Measurements from ENCODE around the gene NAPSA.
A peak's percentile ranks its signal among the peaks of the same experiment; 100 is the strongest.
"Not testable (repeated sequence)": the region's sequence is repeated elsewhere in the genome, so short reads cannot be mapped to it uniquely, and the experiment has no call there.

The NAPSA gene

DNA sequence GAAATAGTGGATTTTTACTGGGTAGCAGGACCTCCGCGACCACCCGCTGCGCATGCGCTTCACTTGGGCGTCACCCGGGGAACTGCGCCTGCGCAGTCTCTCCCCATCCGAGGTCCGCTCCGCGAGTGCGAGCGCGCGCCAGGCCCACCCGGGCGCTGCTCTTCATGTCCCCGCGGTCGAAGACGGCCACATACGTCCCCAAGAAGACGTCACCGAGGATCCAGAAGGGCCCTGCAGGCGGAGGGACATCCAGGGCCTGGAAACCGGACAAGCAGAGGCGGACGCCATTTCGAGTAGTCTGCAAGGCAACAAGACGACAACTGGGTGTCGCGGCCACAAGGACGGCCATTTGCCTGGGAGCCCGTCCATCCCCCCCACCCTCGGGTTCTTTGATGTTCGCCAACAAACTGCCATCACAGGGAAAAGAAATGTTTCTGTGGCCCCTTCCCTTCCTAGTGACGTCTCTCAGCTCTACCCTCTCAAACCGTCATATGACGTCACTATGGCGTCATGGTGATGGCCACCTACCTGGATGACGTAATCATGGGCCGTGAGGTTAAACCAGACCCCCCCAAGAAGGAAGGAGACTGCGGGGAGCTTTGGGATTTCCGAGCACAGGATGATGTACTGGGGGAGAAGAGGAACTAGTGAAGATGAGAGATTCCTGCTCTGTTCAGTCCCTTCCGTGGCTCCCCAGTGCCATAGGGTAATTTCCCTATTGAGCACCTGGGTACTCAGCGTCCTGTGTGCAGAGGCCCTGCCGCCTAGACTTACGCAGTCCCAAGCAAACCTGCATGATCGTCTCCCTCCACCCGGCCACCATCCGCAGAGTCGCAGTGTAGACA is 6.7 kb downstream of the NAPSA start:
- no peak for DNase-seq

DNA sequence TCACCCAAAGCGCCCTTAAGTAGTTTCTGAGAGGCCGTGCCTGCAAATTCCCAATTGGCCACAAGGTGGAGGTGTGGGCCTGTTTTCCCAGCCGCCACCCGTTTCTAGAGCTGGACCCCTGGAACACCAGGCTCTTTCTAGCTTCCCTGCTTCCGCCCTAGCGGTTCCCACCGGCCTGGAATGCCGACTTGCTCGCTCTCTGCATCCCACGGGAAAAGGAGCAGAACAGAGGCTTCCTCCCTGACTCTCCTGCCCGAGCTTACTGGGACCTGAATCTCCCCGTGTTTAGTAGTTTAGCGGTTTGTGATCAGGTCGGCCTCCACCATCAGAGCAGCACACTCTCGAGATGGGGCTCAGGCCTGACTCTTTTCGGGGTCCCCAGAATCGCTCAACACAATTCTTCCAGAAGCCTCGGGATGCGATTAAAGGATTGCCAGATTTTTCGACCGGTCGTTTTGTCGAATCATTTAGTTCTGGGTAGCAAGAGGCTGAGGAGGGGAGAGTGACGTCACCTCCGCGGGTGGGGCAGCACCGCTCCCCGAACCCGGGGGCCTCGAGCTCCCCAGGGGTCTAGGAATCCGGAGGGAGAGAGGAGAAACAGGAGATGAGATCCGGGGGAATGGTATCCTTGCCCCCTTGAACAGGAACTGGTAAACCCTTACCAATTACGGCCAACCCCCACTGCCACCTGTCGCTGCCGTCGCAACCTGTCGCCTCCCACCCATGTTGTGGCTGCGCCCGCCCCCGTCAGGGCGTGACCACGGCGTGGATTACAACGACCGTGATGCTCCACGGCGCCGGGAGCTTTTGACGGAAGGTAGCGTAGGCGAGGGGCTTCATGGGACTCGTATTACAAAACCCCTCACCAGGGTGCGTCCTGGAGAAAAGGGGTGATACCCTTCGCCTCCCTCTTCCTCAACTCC is 8.0 kb downstream of the NAPSA start:
- peak; percentile 84 for DNase-seq

DNA sequence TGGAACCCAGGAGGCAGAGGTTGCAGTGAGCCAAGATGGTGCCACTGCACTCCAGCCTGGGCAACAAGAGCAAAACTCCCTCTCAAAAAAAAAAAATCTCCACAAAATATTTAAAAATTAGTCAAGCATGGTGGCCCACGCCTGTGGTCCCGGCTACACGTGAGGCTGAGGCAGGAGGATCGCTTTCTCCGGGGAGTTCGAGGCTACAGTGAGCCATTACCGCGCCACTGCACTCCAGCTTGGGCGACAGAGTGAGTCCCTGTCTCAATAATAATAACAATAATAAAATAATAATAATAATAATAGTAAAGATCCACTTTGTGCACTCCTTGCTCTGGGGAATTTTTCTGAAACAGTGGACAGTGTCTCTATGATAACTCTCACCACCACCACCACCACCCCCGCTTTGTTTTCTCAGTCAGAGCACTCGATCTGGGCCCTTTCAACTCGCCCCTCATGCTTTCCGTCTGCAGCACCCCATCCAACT is 8.7 kb downstream of the NAPSA start:
- DNase-seq = no peak

DNA sequence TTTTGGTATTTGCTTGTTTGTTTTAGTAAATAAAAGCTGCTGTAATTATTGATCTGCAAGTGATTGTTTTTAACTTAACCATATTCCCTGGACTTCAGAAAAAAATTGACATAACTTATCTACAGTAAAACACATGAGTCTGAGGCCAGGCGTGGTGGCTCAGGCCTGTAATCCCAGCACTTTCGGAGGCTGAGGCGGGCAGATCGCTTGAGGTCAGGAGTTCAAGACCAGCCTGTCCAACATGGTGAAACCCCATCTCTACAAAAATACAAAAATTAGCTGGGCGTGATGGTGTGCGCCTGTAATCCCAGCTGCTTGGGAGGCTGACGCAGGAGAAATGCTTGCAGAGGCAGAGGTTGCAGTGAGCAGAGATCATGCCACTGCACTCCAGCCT is 12.0 kb downstream of the NAPSA start:
- DNase-seq = not testable (repeated sequence)

- no peak for DNase-seq
Measured at GRCh38 chr19:50352242-50352641, 13.2 kb downstream of the NAPSA start.

- DNase-seq = no peak
Measured at GRCh38 chr19:50349277-50350057, 16.0 kb downstream of the NAPSA start.

GRCh38 chr19:50347089-50347581 is 18.3 kb downstream of the NAPSA start:
- DNase-seq = not testable (repeated sequence)

- DNase-seq = no peak
Measured at GRCh38 chr19:50344661-50345318, 20.6 kb downstream of the NAPSA start.

DNA sequence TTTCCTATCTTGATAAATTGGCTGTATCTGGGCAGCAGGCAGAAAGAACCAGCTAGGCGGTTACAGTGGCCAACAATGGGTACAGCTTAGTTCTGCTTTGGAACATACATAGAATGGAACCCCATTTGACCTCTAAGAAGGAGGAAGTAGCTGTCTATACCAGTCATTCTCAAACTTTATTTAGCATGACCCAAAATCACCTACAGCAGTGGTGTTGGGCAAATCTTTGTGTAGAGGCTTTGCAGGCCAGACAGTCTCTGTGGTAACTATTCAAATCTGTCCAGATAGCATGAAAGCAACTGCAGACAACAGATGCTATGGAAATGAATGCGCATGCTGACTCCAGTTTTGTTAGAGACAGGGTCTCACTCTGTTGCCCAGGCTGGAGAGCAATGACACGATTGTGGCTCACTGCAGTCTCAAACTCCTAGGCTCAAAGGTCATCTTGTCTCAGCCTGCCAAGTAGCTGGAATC is 24.3 kb downstream of the NAPSA start:
- peak; percentile 15 for DNase-seq

GRCh38 chr19:50340331-50340730 is 25.1 kb downstream of the NAPSA start:
- no peak for DNase-seq

GRCh38 chr19:50337031-50337430 is 28.4 kb downstream of the NAPSA start:
- not testable (repeated sequence) for DNase-seq

DNA sequence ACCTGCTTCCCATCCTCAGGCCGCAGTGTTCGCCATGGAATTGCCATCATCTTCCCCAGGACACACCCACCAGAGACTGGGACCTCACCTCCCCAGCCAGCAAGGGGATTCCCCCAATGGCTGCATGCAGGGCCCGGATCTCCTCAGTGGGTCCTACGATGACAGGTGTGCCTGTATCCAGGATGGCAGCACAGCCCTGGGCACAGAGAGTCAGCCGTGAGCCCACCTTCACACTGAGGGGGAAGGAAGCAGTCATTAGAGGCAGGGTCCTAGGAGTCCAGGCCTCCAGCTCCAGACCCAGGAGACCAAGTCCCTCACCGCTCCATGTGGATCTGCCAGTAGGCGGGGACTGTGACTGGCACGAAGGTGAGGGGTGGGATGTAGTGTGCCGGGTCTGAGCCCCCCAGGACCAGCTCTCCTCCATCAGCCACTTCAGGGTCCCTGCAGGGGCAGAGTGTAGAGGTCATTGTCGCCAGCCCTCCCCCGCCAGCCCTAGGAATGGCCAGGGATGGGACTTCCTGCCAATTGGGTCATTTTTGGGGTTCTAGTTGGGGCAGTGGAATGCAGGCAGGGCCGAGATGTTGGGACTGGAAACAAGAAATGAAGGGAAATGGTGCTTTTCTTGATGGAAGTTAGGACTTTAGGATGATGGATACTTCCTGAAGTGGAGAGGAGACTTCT is 30.6 kb downstream of the NAPSA start:
- DNase-seq = no peak

DNA sequence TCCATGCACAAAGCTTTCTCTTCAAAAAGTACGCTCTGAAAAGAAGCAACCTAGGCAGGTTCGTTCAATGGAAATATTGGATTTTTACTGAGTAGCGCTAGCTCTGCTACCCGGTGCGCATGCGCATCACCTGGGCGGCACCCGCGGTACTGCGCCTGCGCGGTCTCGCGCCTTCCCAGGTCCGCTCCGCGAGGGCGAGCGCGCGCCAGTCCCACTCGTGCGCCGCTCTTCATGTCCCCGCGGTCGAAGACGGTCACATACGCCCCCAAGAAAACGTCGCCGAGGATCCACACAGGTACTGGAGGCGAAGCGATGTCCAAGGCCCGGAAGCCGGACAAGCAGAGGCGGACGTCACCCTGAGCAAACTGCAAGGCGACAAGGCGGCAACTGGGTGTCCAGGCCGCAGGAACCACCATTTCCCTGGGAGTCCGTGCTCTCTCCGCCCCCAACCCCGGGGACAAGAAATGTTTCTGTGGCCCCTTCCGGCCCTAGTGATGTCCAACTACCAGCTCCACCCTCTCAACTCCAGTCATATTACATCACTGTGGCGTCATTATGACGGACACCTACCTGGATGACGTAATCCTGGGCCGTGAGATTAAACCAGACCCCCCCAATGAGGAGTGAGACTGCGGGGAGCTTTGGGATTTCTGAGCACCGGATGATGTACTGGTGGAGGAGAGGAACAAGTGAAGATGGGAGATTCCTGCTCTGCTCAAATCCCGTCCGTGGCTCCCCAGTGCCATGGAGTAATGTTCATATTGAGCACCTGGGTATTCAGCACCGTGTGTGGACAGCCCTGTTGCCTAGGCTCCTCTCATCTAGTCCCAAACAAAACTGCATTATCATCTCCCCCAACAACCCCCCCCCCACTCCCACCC is 31.5 kb downstream of the NAPSA start:
- no peak for DNase-seq

DNA sequence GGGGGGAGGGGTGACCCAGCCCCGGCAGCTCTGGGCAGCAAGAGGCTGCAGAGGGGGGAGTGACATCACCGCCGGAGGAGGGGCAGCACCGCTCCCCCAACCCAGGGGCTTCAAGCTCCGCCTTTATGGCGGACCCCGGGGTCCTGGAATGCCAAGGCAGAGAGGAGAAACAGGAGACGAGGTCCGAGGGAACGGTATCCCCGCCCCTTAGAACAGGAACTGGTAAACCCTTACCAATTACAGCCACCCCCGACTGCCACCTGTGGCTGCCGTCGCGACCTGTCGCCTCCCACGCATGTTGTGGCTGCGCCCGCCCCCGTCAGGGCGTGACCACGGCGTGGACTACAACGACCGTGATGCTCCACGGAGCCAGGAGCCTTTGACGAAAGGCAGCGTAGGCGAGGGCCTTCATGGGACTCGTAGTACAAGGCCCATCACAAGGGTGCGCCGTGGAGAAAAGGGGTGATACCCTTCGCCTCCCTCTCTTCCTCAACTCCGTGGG is 32.2 kb downstream of the NAPSA start:
- no peak for DNase-seq

DNA sequence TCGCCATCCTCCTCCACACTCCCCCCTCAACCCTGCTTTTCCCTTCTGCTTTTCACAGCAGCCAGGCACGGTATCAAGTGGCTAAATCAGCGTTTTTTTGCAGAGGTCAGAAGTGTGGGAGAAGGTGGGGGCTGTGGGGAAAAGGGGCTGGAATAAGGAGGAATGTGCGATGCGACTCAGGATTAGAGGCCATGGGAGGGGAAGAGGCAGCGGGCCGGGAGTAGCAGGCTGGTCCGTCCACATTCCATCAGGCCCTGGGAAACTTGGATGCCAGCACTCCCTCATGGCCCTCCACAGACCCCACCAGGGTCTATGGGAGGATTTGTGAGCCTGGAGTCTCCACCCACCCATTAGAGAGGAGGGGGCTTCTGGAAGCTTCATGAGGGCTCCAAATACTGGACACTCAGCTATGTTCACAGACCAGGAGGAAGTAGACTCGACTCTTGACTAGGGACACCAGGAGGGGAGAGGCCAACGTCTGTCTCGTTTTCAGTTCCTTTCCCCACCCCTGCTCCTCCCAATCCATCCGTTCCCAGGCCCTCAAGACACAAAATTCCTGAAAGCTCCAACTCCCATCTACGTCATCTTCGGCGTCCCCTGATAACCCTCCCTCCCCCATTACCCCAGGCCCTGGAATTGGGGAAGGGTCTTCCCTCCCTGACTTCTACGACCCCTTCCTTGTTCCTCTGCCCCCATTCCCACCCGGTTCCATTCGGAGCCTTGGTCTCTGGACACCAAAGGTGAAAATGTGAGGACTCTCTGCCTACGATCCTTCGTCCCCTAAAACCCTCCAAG is 33.0 kb downstream of the NAPSA start:
- DNase-seq = peak; percentile 12

DNA sequence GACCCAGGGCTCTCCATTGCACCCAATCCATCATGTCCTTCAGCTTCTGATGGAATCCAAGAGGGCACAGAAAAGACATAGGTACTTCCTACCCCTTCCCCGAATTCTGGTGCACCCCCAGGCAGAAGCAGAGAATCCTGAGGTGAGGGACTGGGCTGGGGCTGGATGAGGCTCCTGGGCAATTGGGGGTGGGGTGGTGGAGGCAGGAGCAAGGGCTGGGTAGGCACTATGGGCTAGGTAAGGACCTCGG is 33.5 kb downstream of the NAPSA start:
- no peak for DNase-seq

DNA sequence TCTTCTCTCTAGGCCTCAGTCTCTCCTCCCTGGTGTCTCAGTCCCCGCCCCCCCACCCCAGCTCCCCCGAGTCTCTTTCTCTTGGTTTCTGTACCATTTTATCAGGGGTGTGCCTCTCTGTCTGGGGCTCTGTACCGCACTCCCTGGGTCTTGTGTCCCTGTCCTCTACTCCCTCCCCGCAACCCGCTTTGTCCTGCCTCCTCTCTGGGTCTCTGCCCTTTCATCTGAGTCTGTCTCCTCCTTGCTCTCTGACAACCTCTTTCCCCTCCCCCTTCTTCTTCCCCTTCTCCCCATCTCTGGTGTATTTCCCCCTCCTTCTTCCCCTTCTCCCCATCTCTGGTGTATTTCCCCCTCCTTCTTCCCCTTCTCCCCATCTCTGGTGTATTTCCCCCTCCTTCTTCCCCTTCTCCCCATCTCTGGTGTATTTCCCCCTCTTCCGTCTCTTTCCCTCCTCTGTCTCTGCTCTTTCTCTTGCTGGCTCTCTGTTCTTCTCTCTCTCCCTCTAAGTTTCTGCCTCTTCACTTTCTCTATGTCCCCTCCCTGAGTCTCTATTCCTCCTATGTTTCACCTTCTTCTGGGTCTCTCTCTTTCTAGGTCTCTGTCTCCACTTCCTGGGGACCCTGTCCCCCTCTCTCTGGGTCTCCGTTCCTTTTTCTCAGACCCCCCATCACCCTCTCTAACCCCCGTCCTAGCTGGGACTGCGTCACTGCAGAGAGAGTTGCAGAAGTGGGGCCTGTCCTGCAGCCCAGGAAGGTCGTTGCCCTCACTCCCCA is 34.0 kb downstream of the NAPSA start:
- peak; percentile 17 for DNase-seq

DNA sequence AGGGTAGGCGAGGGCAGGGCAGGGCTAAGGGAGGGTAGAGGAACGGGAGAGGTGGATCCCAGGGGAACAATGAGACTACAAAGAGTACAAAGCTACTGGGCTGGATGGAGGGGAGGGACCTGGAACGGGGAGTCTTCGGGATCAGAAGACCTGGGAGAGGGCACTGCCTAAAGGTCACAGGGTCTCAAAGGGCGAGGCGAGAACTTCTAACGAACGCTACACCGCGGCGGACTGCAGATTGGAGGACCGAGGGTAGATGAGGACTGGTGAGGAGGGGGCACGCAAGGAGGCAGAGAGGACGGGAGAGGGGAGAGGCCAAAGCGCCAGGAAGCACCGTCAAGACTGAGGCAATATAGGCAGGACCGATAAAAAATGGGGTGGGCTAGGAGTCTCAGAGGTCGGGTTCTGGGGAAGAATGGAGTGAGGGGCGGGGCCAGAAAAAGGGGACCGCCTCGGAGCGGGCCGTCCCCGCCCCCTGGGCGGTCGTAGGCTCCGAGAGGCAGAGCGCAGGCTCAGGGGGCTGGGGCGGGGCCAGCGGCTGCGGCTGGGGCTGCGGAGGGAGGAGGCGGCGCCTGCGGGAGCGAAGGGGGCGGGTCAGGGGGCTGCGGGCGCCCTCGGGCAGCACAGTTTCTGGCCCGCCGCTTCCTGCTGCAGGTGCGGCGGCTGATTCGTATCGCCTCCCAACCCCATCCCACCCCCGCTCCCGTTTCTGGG is 34.9 kb downstream of the NAPSA start:
- DNase-seq = peak; percentile 85

Data from OCI-M1 (cell line).